Measurements from ENCODE around the gene CAPN2. TPM values are rescaled to one million over a fixed set of nuclear protein-coding genes. Genes with fewer than 3 reads are reported as not detected.

CAPN2 gene
- total RNA-seq, 2 donors from 2014 or later = 88.5 to 156 TPM

- Histone ChIP-seq H3K27me3 (replicated peaks; ENCODE audit: insufficient read depth) (no peaks in the 10 kb centered on the region), H3K9me3 (no peaks in the 10 kb centered on the region), H3K27ac (no peak overlapping the region), H3K4me3 (no peak overlapping the region), H3K36me3 (peaks cover 0 to 4% of the 10 kb centered on the region in 2 donors), H3K4me1 (replicated peaks) (no peaks in the 10 kb centered on the region)
- intact Hi-C loops (cut with DNase I) = loop anchor here (10.0 kb wide), 1 partner anchor 69 kb away; the partner anchor contains the start of gene TP53BP2
- WGBS = 30% methylated on average over 1 of the region's 1 CpG
- TF ChIP-seq, protein P1, sequence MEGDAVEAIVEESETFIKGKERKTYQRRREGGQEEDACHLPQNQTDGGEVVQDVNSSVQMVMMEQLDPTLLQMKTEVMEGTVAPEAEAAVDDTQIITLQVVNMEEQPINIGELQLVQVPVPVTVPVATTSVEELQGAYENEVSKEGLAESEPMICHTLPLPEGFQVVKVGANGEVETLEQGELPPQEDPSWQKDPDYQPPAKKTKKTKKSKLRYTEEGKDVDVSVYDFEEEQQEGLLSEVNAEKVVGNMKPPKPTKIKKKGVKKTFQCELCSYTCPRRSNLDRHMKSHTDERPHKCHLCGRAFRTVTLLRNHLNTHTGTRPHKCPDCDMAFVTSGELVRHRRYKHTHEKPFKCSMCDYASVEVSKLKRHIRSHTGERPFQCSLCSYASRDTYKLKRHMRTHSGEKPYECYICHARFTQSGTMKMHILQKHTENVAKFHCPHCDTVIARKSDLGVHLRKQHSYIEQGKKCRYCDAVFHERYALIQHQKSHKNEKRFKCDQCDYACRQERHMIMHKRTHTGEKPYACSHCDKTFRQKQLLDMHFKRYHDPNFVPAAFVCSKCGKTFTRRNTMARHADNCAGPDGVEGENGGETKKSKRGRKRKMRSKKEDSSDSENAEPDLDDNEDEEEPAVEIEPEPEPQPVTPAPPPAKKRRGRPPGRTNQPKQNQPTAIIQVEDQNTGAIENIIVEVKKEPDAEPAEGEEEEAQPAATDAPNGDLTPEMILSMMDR (IDR thresholded peaks at IDR 0.05) = no peak
- no peak for TF ChIP-seq POLR2AphosphoS5 (IDR thresholded peaks at IDR 0.05)
- TF ChIP-seq POLR2A (IDR thresholded peaks at IDR 0.05) = no peak
- DNase-seq (ENCODE audit: low spot score) = no peak
Measured at GRCh38 chr1:223775711-223776074, 63.4 kb downstream of the CAPN2 start.

GRCh38 chr1:223776075-223776814 is 63.9 kb downstream of the CAPN2 start:
- Histone ChIP-seq H3K4me1 (replicated peaks) (no peaks in the 10 kb centered on the region), H3K9me3 (no peaks in the 10 kb centered on the region), H3K4me3 (no peak overlapping the region), H3K27ac (no peak overlapping the region), H3K27me3 (replicated peaks; ENCODE audit: insufficient read depth) (no peaks in the 10 kb centered on the region), H3K36me3 (no peaks in the 10 kb centered on the region)
- intact Hi-C loops (cut with DNase I) = loop anchor here (10.0 kb wide), 1 partner anchor 69 kb away; the partner anchor contains the start of gene TP53BP2
- WGBS = 55% methylated on average over 9 of the region's 9 CpGs
- no peak for DNase-seq (ENCODE audit: low spot score)
- no peak for TF ChIP-seq POLR2A (IDR thresholded peaks at IDR 0.05)
- TF ChIP-seq, protein P1 (IDR thresholded peaks at IDR 0.05) = no peak
- TF ChIP-seq POLR2AphosphoS5 (IDR thresholded peaks at IDR 0.05) = no peak

GRCh38 chr1:223776826-223777454 is 64.6 kb downstream of the CAPN2 start:
- peak; percentile 2 for DNase-seq (ENCODE audit: low spot score)
- Histone ChIP-seq H3K27ac (no peak overlapping the region), H3K9me3 (no peaks in the 10 kb centered on the region), H3K4me1 (replicated peaks) (no peaks in the 10 kb centered on the region), H3K36me3 (no peaks in the 10 kb centered on the region), H3K27me3 (replicated peaks; ENCODE audit: insufficient read depth) (no peaks in the 10 kb centered on the region), H3K4me3 (no peak overlapping the region)
- TF ChIP-seq POLR2AphosphoS5 (IDR thresholded peaks at IDR 0.05) = no peak
- TF ChIP-seq POLR2A (IDR thresholded peaks at IDR 0.05) = no peak
- TF ChIP-seq, protein P1 (IDR thresholded peaks at IDR 0.05) = no peak
- intact Hi-C loops (cut with DNase I) = loop anchor here (10.0 kb wide), 1 partner anchor 68 kb away; the partner anchor contains the start of gene TP53BP2
- 76% methylated on average over 10 of the region's 10 CpGs for WGBS

DNA sequence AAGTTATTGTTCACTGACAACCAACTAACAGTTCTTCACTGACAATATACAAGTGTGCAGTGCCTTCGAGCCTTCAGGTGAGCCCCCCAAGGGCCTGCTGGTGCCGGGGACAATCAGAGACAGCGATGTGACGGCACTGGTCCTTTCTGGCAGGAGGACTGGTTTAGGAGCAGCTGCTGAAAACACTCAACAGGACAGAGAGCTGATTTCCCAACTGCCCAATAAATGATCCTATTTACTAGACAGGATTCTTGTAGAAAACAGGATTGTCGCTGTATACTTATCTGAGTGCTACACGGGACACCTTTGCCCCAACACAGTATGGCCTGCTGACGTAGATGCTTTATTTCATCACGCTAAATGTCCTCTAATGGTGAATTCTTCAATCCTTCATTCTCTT is 68.0 kb downstream of the CAPN2 start:
- 95% methylated on average over 8 of the region's 8 CpGs for WGBS
- Histone ChIP-seq H3K36me3 (no peaks in the 10 kb centered on the region), H3K27me3 (replicated peaks; ENCODE audit: insufficient read depth) (no peaks in the 10 kb centered on the region), H3K9me3 (no peaks in the 10 kb centered on the region), H3K4me1 (replicated peaks) (no peaks in the 10 kb centered on the region), H3K27ac (no peak overlapping the region), H3K4me3 (no peak overlapping the region)
- intact Hi-C loops (cut with DNase I) = no loop called here
- TF ChIP-seq, protein P1 (IDR thresholded peaks at IDR 0.05) = no peak
- no peak for TF ChIP-seq POLR2AphosphoS5 (IDR thresholded peaks at IDR 0.05)
- no peak for TF ChIP-seq POLR2A (IDR thresholded peaks at IDR 0.05)
- DNase-seq (ENCODE audit: low spot score) = no peak

All from prostate gland (tissue), 2 donors.